Neural cell (in vitro differentiated cells): ENCODE measurements around the gene UBE3B. TPM values are rescaled to one million over a fixed set of nuclear protein-coding genes. Genes with fewer than 3 reads are reported as not detected.

Source experiments
- H2AFZ ChIP-seq: fragments of 200-600, 300-800 bp; sonication (generic), shearing (Covaris generic); 2 replicates; pipeline ENCODE4 v1.6.0; 2014; ENCODE audit warnings: low read depth, mild to moderate bottlenecking, antibody characterized with exemption, low read length, moderate library complexity
- H3F3A ChIP-seq: fragments of 200-600 bp; shearing (Covaris generic); 2 replicates; pipeline ENCODE4 v1.6.1; 2016; ENCODE audit warnings: mild to moderate bottlenecking, moderate library complexity, mixed read lengths, antibody characterized with exemption, low read length; ENCODE audit not compliant: insufficient read depth, poor library complexity, severe bottlenecking
- H3K27ac ChIP-seq: fragments of 200-600, 300-800 bp; sonication (generic), shearing (Covaris generic); 2 replicates; pipeline ENCODE4 v1.5.1; 2014; ENCODE audit warnings: mild to moderate bottlenecking, low read length, moderate library complexity
- H3K27me3 ChIP-seq: fragments of 300-800, 200-600 bp; sonication (generic), shearing (Covaris generic); 2 replicates; pipeline ENCODE4 v1.6.0; 2014; ENCODE audit warnings: mild to moderate bottlenecking, low read depth, low read length, moderate library complexity; ENCODE audit not compliant: insufficient read depth
- H3K36me3 ChIP-seq: fragments of 300-800, 200-600 bp; sonication (generic), shearing (Covaris generic); 2 replicates; pipeline ENCODE4 v1.5.1; 2014; ENCODE audit warnings: mild to moderate bottlenecking, antibody characterized with exemption, low read length, moderate library complexity; ENCODE audit not compliant: insufficient read depth
- H3K4me2 ChIP-seq: fragments of 300-800, 200-600 bp; sonication (generic), shearing (Covaris generic); 2 replicates; pipeline ENCODE4 v1.6.0; 2014; ENCODE audit warnings: mild to moderate bottlenecking, low read length
- H3K4me3 ChIP-seq: fragments of 300-800, 200-600 bp; sonication (generic), shearing (Covaris generic); 2 replicates; pipeline ENCODE4 v1.5.1; 2014; ENCODE audit warnings: mild to moderate bottlenecking, low read length, moderate library complexity
- H3K79me2 ChIP-seq: fragments of 200-600 bp; shearing (Covaris generic); replicated peaks from 2 replicates; pipeline ENCODE4 v1.6.0; 2014; ENCODE audit warnings: mild to moderate bottlenecking, low read length, moderate library complexity; ENCODE audit not compliant: insufficient read depth
- H3K9ac ChIP-seq: fragments of 300-800, 200-600 bp; sonication (generic), shearing (Covaris generic); 2 replicates; pipeline ENCODE4 v1.6.1; 2016; ENCODE audit warnings: mild to moderate bottlenecking, low read length, mixed read lengths
- H3K9me2 ChIP-seq: fragments of 200-600 bp; shearing (Covaris generic); 2 replicates; pipeline ENCODE4 v1.6.1; 2016; ENCODE audit warnings: mild to moderate bottlenecking, low read length, mixed read lengths; ENCODE audit not compliant: insufficient read depth
- H3K9me3 ChIP-seq: fragments of 200-600, 300-800 bp; sonication (generic), shearing (Covaris generic); 2 replicates; pipeline ENCODE4 v1.6.1; 2016; ENCODE audit warnings: mild to moderate bottlenecking, mixed run types, low read length, moderate library complexity, mixed read lengths
- H4K20me1 ChIP-seq: fragments of 200-600 bp; shearing (Covaris generic); 2 replicates; pipeline ENCODE4 v1.6.1; 2016; ENCODE audit warnings: mild to moderate bottlenecking, mixed run types; ENCODE audit not compliant: insufficient read depth
- EP300 ChIP-seq: fragments of 450-650 bp; conservative IDR thresholded peaks from 2 replicates; pipeline ENCODE4 v1.6.1; 2014; ENCODE audit warnings: antibody characterized with exemption, mild to moderate bottlenecking, moderate library complexity; ENCODE audit not compliant: poor library complexity, severe bottlenecking
- EZH2 ChIP-seq: fragments of 200-600, 300-800 bp; shearing (Covaris generic), sonication (generic); IDR thresholded peaks from 2 replicates; pipeline ENCODE4 v1.6.1; 2014; ENCODE audit warnings: antibody characterized with exemption, low read length, borderline replicate concordance, mild to moderate bottlenecking; ENCODE audit not compliant: insufficient read depth, poor library complexity, severe bottlenecking
- MXI1 ChIP-seq: fragments of 450-650 bp; conservative IDR thresholded peaks from 2 replicates; pipeline ENCODE4 v1.6.1; 2014; ENCODE audit warnings: antibody characterized with exemption, mild to moderate bottlenecking; ENCODE audit not compliant: poor library complexity, severe bottlenecking
- POLR2AphosphoS5 ChIP-seq: IDR thresholded peaks from 2 replicates; pipeline ENCODE4 v1.6.1; 2012
- RAD21 ChIP-seq: fragments of 450-650 bp; conservative IDR thresholded peaks from 2 replicates; pipeline ENCODE4 v1.6.1; 2014; ENCODE audit warnings: antibody characterized with exemption, mild to moderate bottlenecking, moderate library complexity
- SMC3 ChIP-seq: fragments of 450-650 bp; conservative IDR thresholded peaks from 2 replicates; pipeline ENCODE4 v1.6.1; 2014; ENCODE audit warnings: antibody characterized with exemption, mild to moderate bottlenecking, moderate library complexity; ENCODE audit not compliant: poor library complexity
- TAF1 ChIP-seq: IDR thresholded peaks from 2 replicates; pipeline ENCODE4 v1.6.1; 2012; ENCODE audit warnings: low read depth
- polyA plus RNA-seq: library from polyadenylated mRNA; depleted of rRNA; stranded (reverse); fragments of >200 nt; gene quantifications from 2 replicates; pipeline ENCODE4 v1.2.3, GENCODE V29; 2014
- TF ChIP-seq, protein P1 (sequence below): fragments of 450-650 bp; IDR thresholded peaks from 2 replicates; pipeline ENCODE4 v1.5.1; 2014; ENCODE audit warnings: antibody characterized with exemption, mild to moderate bottlenecking, moderate library complexity; ENCODE audit not compliant: poor library complexity, severe bottlenecking
- TF ChIP-seq, protein P2 (sequence below): IDR thresholded peaks from 2 replicates; pipeline ENCODE4 v1.6.1; 2012; ENCODE audit warnings: borderline replicate concordance

Gene UBE3B
- polyA plus RNA-seq, 1 donor from 2014 or later, result 21.7 TPM

GRCh38 chr12:109504068-109504467 is 26.6 kb downstream of the UBE3B start:
- H3K36me3 ChIP-seq, result no peaks in the 10 kb centered on the region
- H3K27ac ChIP-seq, result no peak overlapping the region
- H3F3A ChIP-seq, result no peaks in the 10 kb centered on the region
- no peaks in the 10 kb centered on the region for H4K20me1 ChIP-seq
- H3K79me2 ChIP-seq, result no peaks in the 10 kb centered on the region
- TF ChIP-seq, protein P1, sequence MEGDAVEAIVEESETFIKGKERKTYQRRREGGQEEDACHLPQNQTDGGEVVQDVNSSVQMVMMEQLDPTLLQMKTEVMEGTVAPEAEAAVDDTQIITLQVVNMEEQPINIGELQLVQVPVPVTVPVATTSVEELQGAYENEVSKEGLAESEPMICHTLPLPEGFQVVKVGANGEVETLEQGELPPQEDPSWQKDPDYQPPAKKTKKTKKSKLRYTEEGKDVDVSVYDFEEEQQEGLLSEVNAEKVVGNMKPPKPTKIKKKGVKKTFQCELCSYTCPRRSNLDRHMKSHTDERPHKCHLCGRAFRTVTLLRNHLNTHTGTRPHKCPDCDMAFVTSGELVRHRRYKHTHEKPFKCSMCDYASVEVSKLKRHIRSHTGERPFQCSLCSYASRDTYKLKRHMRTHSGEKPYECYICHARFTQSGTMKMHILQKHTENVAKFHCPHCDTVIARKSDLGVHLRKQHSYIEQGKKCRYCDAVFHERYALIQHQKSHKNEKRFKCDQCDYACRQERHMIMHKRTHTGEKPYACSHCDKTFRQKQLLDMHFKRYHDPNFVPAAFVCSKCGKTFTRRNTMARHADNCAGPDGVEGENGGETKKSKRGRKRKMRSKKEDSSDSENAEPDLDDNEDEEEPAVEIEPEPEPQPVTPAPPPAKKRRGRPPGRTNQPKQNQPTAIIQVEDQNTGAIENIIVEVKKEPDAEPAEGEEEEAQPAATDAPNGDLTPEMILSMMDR, result no peak
- TF ChIP-seq POLR2AphosphoS5 (no peak), RAD21 (no peak), EZH2 (no peak), MXI1 (no peak), SMC3 (no peak), EP300 (no peak), TAF1 (no peak)
- TF ChIP-seq, protein P2, sequence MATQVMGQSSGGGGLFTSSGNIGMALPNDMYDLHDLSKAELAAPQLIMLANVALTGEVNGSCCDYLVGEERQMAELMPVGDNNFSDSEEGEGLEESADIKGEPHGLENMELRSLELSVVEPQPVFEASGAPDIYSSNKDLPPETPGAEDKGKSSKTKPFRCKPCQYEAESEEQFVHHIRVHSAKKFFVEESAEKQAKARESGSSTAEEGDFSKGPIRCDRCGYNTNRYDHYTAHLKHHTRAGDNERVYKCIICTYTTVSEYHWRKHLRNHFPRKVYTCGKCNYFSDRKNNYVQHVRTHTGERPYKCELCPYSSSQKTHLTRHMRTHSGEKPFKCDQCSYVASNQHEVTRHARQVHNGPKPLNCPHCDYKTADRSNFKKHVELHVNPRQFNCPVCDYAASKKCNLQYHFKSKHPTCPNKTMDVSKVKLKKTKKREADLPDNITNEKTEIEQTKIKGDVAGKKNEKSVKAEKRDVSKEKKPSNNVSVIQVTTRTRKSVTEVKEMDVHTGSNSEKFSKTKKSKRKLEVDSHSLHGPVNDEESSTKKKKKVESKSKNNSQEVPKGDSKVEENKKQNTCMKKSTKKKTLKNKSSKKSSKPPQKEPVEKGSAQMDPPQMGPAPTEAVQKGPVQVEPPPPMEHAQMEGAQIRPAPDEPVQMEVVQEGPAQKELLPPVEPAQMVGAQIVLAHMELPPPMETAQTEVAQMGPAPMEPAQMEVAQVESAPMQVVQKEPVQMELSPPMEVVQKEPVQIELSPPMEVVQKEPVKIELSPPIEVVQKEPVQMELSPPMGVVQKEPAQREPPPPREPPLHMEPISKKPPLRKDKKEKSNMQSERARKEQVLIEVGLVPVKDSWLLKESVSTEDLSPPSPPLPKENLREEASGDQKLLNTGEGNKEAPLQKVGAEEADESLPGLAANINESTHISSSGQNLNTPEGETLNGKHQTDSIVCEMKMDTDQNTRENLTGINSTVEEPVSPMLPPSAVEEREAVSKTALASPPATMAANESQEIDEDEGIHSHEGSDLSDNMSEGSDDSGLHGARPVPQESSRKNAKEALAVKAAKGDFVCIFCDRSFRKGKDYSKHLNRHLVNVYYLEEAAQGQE, result no peak
- no peak overlapping the region for H3K4me3 ChIP-seq
- no peaks in the 10 kb centered on the region for H3K9me3 ChIP-seq
- no peak overlapping the region for H3K9ac ChIP-seq
- H2AFZ ChIP-seq, result no peak overlapping the region
- H3K4me2 ChIP-seq, result no peak overlapping the region
- H3K27me3 ChIP-seq, result no peaks in the 10 kb centered on the region
- no peaks in the 10 kb centered on the region for H3K9me2 ChIP-seq

- Histone ChIP-seq H3K9ac (no peak overlapping the region), H2AFZ (no peak overlapping the region), H4K20me1 (no peaks in the 10 kb centered on the region), H3K27ac (no peak overlapping the region), H3F3A (no peaks in the 10 kb centered on the region), H3K27me3 (no peaks in the 10 kb centered on the region), H3K4me3 (no peak overlapping the region), H3K9me2 (no peaks in the 10 kb centered on the region), H3K9me3 (no peaks in the 10 kb centered on the region), H3K36me3 (no peaks in the 10 kb centered on the region), H3K79me2 (no peaks in the 10 kb centered on the region), H3K4me2 (no peak overlapping the region)
- TF ChIP-seq, protein P1, result no peak
Measured at GRCh38 chr12:109510196-109510595, 32.8 kb downstream of the UBE3B start.
